Mucosa of descending colon (tissue), 3 donors: ENCODE measurements around the gene GGA3. TPM values are rescaled to one million over a fixed set of nuclear protein-coding genes. Genes with fewer than 3 reads are reported as not detected.
"Not testable (repeated sequence)": the region's sequence is repeated elsewhere in the genome, so short reads cannot be mapped to it uniquely, and the experiment has no call there.

Experiments used
- ATAC-seq: fragments of 200-7000 bp; cut with Tn5 transposase; one replicate; pipeline ENCODE4 v1.9.1; 2020; ENCODE audit warnings: mild to moderate bottlenecking, moderate library complexity
- DNase-seq, 3 donors: peaks; one replicate each; pipeline ENCODE4 v3.0.0-alpha.2; 2020
- H3K36me3 ChIP-seq: fragments of 200-600 bp; one replicate; pipeline ENCODE4 v1.8.0; 2021; ENCODE audit warnings: low read depth, mild to moderate bottlenecking
- H3K4me1 ChIP-seq: fragments of 200-600 bp; one replicate; pipeline ENCODE4 v1.8.0; 2021; ENCODE audit warnings: low read depth, mild to moderate bottlenecking
- H3K4me3 ChIP-seq: fragments of 200-600 bp; one replicate; pipeline ENCODE4 v1.8.0; 2021; ENCODE audit warnings: mild to moderate bottlenecking
- H3K9me3 ChIP-seq: fragments of 200-600 bp; one replicate; pipeline ENCODE4 v1.8.0; 2021; ENCODE audit warnings: mild to moderate bottlenecking
- intact Hi-C, 2 donors: fragments of 100-400 bp; cut with DNase I in 1 of 2; cut with micrococcal nuclease in 1 of 2; formaldehyde crosslinking; loops; one replicate each; pipeline versions ENCODE4 v1.11.0 to v1.11.1; 2022; cut with DNase I, micrococcal nuclease
- total RNA-seq, 3 donors: library from RNA; stranded (reverse); fragmentation: NEBNext Ultra II Directional in 2 of 3; extraction: Animal tissue kit (Norgen Biotek cat#: 25700) in 2 of 3; gene quantifications; one replicate each; pipeline versions ENCODE4 v1.2.1 to v1.2.4, GENCODE V29; 2021 to 2023
- TF ChIP-seq, protein P1 (sequence below): fragments of 200-600 bp; IDR thresholded peaks from one replicate; pipeline ENCODE4 v1.8.0; 2022; ENCODE audit warnings: antibody characterized with exemption, mild to moderate bottlenecking
- donor health status: DM: no; HTN: no; CAD: no; lungs with moderate emphysema.
- donor health status: DM: no; HTN: no; CAD: no.
- donor health status: DM: no; HTN: yes; CAD: no.

The GGA3 gene
- total RNA-seq, 3 donors from 2014 or later: 45.3 to 54.8 (median 49.3) TPM

DNA sequence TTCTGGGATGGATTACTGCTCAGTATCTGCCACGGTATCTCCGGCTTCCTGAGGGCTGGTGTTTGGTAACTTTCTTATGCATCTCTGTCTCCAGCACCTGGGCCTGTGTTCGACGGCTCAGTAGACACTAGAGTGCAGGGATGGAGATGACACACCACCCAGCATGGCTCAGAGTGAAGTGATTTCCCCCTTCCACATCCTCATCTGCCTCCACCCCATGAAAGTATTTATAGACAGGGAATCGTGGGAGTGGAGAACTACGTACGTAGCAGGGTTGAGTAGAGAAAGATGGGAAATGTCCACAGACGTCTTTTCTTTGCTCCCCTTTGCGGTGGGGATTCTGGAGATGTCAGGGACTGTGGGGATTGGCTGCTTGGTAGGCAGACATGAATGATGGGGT, 39.6 kb upstream of the GGA3 start:
- TF ChIP-seq, protein P1, sequence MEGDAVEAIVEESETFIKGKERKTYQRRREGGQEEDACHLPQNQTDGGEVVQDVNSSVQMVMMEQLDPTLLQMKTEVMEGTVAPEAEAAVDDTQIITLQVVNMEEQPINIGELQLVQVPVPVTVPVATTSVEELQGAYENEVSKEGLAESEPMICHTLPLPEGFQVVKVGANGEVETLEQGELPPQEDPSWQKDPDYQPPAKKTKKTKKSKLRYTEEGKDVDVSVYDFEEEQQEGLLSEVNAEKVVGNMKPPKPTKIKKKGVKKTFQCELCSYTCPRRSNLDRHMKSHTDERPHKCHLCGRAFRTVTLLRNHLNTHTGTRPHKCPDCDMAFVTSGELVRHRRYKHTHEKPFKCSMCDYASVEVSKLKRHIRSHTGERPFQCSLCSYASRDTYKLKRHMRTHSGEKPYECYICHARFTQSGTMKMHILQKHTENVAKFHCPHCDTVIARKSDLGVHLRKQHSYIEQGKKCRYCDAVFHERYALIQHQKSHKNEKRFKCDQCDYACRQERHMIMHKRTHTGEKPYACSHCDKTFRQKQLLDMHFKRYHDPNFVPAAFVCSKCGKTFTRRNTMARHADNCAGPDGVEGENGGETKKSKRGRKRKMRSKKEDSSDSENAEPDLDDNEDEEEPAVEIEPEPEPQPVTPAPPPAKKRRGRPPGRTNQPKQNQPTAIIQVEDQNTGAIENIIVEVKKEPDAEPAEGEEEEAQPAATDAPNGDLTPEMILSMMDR: no peak
- Histone ChIP-seq H3K9me3 (no peaks in the 10 kb centered on the region), H3K4me1 (no peaks in the 10 kb centered on the region), H3K4me3 (no peak overlapping the region), H3K36me3 (no peaks in the 10 kb centered on the region)
- ATAC-seq (peak; percentile 31), DNase-seq (no peak)
- intact Hi-C loops: no loop called here

DNA sequence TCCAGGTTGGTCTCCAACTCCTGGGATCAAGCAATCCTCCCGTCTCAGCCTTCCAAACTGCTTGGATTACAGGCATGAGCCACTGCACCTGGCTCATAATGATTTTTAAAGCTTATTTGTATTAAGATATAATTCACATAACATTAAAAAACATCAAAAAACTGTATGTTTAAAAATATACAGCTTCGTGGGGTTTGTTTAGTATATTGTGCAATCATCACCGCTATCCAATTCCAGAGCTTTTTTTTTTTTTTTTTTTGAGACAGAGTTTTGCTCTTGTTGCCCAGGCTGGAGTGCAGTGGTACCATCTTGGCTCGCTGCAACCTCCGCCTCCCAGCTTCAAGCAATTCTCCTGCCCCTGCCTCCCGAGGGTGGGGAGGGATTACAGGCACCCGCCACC, 38.9 kb upstream of the GGA3 start:
- ATAC-seq (no peak), DNase-seq (no peak)
- intact Hi-C loops: no loop called here
- H3K36me3 ChIP-seq: no peaks in the 10 kb centered on the region
- TF ChIP-seq, protein P1: no peak
- H3K4me3 ChIP-seq: no peak overlapping the region
- no peaks in the 10 kb centered on the region for H3K9me3 ChIP-seq
- H3K4me1 ChIP-seq: no peaks in the 10 kb centered on the region

DNA sequence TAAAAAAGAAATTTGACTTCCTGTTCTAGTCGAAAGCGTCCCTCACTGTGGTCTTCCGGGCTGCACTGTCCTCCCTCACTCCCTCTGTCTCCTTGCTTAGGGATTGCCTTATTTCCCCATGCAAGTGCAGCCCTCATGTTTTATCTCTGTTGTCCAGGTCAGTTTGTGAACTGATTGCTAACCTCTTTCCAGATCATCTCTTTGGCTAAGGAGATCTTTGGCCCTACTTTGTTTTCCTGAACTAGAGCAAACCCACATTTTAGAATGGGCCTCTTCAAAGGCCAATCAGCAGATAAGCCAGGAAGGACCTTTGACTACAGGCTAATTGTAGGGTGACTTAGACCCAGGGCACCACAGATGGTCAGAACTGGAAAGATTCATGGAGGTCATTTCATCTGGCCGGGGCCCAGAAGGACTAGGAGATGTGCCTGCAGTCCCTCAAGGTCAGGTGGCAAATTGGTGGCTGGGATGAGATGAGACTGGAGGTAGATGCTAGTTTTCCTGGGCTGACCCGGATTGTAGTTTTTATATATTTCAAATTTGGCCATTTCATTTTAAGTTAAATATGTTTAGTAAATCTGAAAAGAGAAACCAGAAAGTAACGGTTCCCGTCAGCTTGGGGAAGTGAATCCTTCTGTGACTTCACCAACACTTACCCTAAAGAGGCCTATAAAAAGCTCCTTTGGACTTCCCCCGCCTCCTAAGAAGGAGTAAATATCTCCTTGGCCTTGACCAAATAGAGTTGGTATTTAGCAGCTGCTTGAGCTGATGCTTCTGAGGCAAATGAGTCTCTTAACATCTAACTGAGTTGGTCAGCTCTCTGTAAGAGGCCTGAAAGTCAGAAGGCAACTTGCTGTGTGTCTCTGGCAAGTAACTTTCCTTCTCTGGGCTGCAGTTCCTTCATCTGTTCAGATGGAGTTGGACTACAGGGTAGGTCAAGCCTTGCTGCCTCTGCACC, 34.1 kb upstream of the GGA3 start:
- no peaks in the 10 kb centered on the region for H3K4me1 ChIP-seq
- no peak overlapping the region for H3K4me3 ChIP-seq
- TF ChIP-seq, protein P1: no peak
- DNase-seq (peak in 1 of 3 donors; percentile 48), ATAC-seq (peak; percentile 73)
- intact Hi-C loops: no loop called here
- no peaks in the 10 kb centered on the region for H3K9me3 ChIP-seq
- H3K36me3 ChIP-seq: no peaks in the 10 kb centered on the region

DNA sequence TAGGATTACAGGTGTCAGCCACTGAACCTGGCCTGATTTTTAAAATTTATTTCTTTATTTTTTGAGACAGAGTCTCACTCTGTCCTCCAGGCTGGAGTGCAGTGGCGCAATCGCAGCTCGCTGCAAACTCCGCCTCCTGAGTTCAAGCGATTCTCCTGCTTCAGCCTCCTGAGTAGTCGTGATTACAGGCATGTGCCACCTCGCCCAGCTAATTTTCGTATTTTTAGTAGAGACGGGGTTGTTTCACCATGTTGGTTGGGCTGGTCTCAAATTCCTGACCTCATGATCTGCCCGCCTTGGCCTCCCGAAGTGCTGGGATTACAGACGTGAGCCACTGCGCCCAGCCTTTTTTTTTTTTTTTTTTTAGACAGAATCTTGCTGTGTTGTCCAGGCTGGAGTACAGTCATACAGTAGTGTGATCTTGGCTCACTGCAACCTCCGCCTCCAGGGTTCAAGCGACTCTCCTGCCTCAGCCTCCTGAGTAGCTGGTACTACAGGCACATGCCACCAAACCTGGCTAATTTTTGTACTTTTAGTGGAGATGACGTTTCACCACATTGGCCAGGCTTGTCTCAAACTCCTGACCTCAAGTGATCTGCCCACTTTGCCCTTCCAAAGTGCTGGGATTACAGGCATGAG, 31.5 kb upstream of the GGA3 start:
- intact Hi-C loops, DNase-seq, H3K4me3 ChIP-seq, H3K36me3 ChIP-seq, H3K9me3 ChIP-seq, H3K4me1 ChIP-seq, ATAC-seq: not testable (repeated sequence)

DNA sequence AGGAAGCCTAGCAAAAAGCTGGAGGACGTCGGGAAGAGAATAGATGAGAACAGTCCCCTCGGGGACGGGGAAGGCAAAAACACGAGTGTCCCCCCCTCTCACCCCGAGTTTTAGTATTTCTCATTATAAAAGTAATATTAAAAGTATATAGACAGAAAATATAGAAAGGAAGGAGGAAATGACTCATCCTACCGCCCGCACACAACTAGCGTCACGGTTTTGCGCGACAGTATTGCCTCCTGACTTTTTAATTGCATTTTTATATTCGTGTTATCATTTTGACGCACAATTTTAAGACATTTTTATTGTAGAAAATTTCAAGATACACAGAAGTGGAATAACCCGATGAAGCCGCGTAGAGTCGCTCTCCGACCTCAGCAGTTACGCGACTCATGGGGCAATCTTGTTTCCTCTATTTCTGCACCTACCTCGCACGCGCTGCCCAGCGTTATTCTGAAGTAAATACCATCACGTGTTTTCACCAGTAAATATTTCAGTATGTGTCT, 28.5 kb upstream of the GGA3 start:
- Histone ChIP-seq H3K36me3 (peaks cover 2% of the 10 kb centered on the region), H3K4me3 (peak overlapping the region; percentile 31), H3K4me1 (peaks cover 3% of the 10 kb centered on the region), H3K9me3 (no peaks in the 10 kb centered on the region)
- intact Hi-C loops: no loop called here
- TF ChIP-seq, protein P1: peak; percentile 9
- DNase-seq: peak; percentile 71 to 79 (median 77)
- ATAC-seq: peak; percentile 43
